Muscle of leg (tissue), 11 donors: ENCODE data around the gene NHP2. TPM values are rescaled to one million over a fixed set of nuclear protein-coding genes. Genes with fewer than 3 reads are reported as not detected.
A peak's percentile ranks its signal among the peaks of the same experiment; 100 is the strongest.

ENCODE experiments used
- DNase-seq: peaks from one replicate; pipeline ENCODE4 v3.0.0; 2013
- H3K27ac ChIP-seq: one replicate; pipeline ENCODE4 v1.5.1; 2013; ENCODE audit warnings: mild to moderate bottlenecking, low read length, control low read depth
- H3K27me3 ChIP-seq: one replicate; pipeline ENCODE4 v1.6.1; 2013; ENCODE audit warnings: low read length; ENCODE audit not compliant: control insufficient read depth, insufficient read depth
- H3K36me3 ChIP-seq: one replicate; pipeline ENCODE4 v1.6.1; 2013; ENCODE audit warnings: low read length; ENCODE audit not compliant: control insufficient read depth, insufficient read depth
- H3K4me1 ChIP-seq: one replicate; pipeline ENCODE4 v1.6.1; 2013; ENCODE audit warnings: low read length; ENCODE audit not compliant: control insufficient read depth, insufficient read depth
- H3K4me3 ChIP-seq: one replicate; pipeline ENCODE4 v1.5.1; 2013; ENCODE audit warnings: low read length, control low read depth
- H3K9me3 ChIP-seq: replicated peaks from 2 replicates; pipeline ENCODE4 v1.6.1; 2013; ENCODE audit warnings: low read depth, low read length; ENCODE audit not compliant: control insufficient read depth
- WGBS: methylation state at CpG from one replicate; pipeline ENCODE4 v1.1.5; 2013; ENCODE audit warnings: missing lambda C conversion rate; ENCODE audit not compliant: insufficient coverage; 5-methylcytosine and 5-hydroxymethylcytosine counted together
- polyA plus RNA-seq, 8 donors: library from polyadenylated mRNA; unstranded; fragments of 120-200 nt; gene quantifications; one replicate each; pipeline versions ENCODE4 v1.2.1 to v1.2.3, GENCODE V29; 2013; ENCODE audit warnings: inconsistent platforms in 1 of 8, low replicate concordance in 1 of 8; ENCODE audit not compliant: insufficient read length in 8 of 8, insufficient read depth in 1 of 8
- total RNA-seq: library from RNA; stranded (reverse); fragments of 120-200 nt; gene quantifications from one replicate; pipeline ENCODE4 v1.2.4, GENCODE V29; 2013

The NHP2 gene
- total and polyA plus RNA-seq, 9 donors, result 103 to 129 (median 115) TPM

GRCh38 chr5:178180141-178180863 is 26.6 kb upstream of the NHP2 start:
- Histone ChIP-seq H3K36me3 (no peaks in the 10 kb centered on the region), H3K9me3 (no peaks in the 10 kb centered on the region), H3K27ac (no peak overlapping the region), H3K4me1 (no peaks in the 10 kb centered on the region), H3K4me3 (no peak overlapping the region), H3K27me3 (peaks cover 2% of the 10 kb centered on the region)
- WGBS, result 25% methylated on average over 1 of the region's 9 CpGs
- no peak for DNase-seq

- no peak overlapping the region for H3K4me3 ChIP-seq
- no peak overlapping the region for H3K27ac ChIP-seq
- no peaks in the 10 kb centered on the region for H3K4me1 ChIP-seq
- no peaks in the 10 kb centered on the region for H3K36me3 ChIP-seq
- no peak for DNase-seq
- peaks cover 1% of the 10 kb centered on the region for H3K27me3 ChIP-seq
- no peaks in the 10 kb centered on the region for H3K9me3 ChIP-seq
- WGBS, result 82% methylated on average over 5 of the region's 8 CpGs
Measured at GRCh38 chr5:178177569-178177968, 23.9 kb upstream of the NHP2 start.

GRCh38 chr5:178176791-178177190 is 23.1 kb upstream of the NHP2 start:
- Histone ChIP-seq H3K27me3 (no peaks in the 10 kb centered on the region), H3K4me1 (no peaks in the 10 kb centered on the region), H3K36me3 (no peaks in the 10 kb centered on the region), H3K9me3 (no peaks in the 10 kb centered on the region), H3K27ac (no peak overlapping the region), H3K4me3 (no peak overlapping the region)
- WGBS, result 77% methylated on average over 4 of the region's 6 CpGs
- no peak for DNase-seq

- DNase-seq, result no peak
- WGBS, result 100% methylated on average over 1 of the region's 3 CpGs
- no peaks in the 10 kb centered on the region for H3K4me1 ChIP-seq
Measured at GRCh38 chr5:178174456-178174855, 20.8 kb upstream of the NHP2 start.

GRCh38 chr5:178170455-178170854 is 16.8 kb upstream of the NHP2 start:
- H3K4me3 ChIP-seq, result no peak overlapping the region
- no peak for DNase-seq
- peaks cover 9% of the 10 kb centered on the region for H3K27me3 ChIP-seq
- no peaks in the 10 kb centered on the region for H3K36me3 ChIP-seq
- no peak overlapping the region for H3K27ac ChIP-seq
- WGBS, result no CpG with 5 or more reads among the region's 2 CpGs
- H3K9me3 ChIP-seq, result no peaks in the 10 kb centered on the region
- H3K4me1 ChIP-seq, result no peaks in the 10 kb centered on the region

More at GRCh38 chr5:178174456-178174855, 20.8 kb upstream of the NHP2 start:
- H3K9me3 ChIP-seq, result no peaks in the 10 kb centered on the region
- no peaks in the 10 kb centered on the region for H3K36me3 ChIP-seq
- no peaks in the 10 kb centered on the region for H3K27me3 ChIP-seq
- H3K4me3 ChIP-seq, result no peak overlapping the region
- H3K27ac ChIP-seq, result no peak overlapping the region

GRCh38 chr5:178165581-178165980 is 11.9 kb upstream of the NHP2 start:
- 32% methylated on average over 37 of the region's 38 CpGs for WGBS
- no peak overlapping the region for H3K27ac ChIP-seq

GRCh38 chr5:178163772-178164735 is 10.4 kb upstream of the NHP2 start:
- H3K36me3 ChIP-seq, result no peaks in the 10 kb centered on the region
- no peaks in the 10 kb centered on the region for H3K9me3 ChIP-seq
- 7% methylated on average over 31 of the region's 33 CpGs for WGBS
- H3K27me3 ChIP-seq, result peaks cover 32% of the 10 kb centered on the region
- H3K4me1 ChIP-seq, result peaks cover 7% of the 10 kb centered on the region
- H3K4me3 ChIP-seq, result no peak overlapping the region
- H3K27ac ChIP-seq, result no peak overlapping the region
- peak; percentile 80 for DNase-seq

More at GRCh38 chr5:178165581-178165980, 11.9 kb upstream of the NHP2 start:
- Histone ChIP-seq H3K4me3 (no peak overlapping the region), H3K36me3 (no peaks in the 10 kb centered on the region), H3K4me1 (peaks cover 7% of the 10 kb centered on the region), H3K27me3 (peaks cover 32% of the 10 kb centered on the region), H3K9me3 (no peaks in the 10 kb centered on the region)
- no peak for DNase-seq

GRCh38 chr5:178162481-178162880 is 8.8 kb upstream of the NHP2 start:
- no peak for DNase-seq
- WGBS, result 76% methylated on average over 9 of the region's 9 CpGs
- peaks cover 7% of the 10 kb centered on the region for H3K4me1 ChIP-seq
- no peak overlapping the region for H3K4me3 ChIP-seq
- H3K36me3 ChIP-seq, result no peaks in the 10 kb centered on the region
- H3K27ac ChIP-seq, result no peak overlapping the region
- H3K9me3 ChIP-seq, result no peaks in the 10 kb centered on the region
- peaks cover 32% of the 10 kb centered on the region for H3K27me3 ChIP-seq

- WGBS, result 56% methylated on average over 3 of the region's 5 CpGs
- peaks cover 7% of the 10 kb centered on the region for H3K4me1 ChIP-seq
Measured at GRCh38 chr5:178160176-178160575, 6.5 kb upstream of the NHP2 start.

GRCh38 chr5:178155065-178155464 is 1.4 kb upstream of the NHP2 start:
- Histone ChIP-seq H3K4me3 (no peak overlapping the region), H3K27me3 (no peaks in the 10 kb centered on the region), H3K9me3 (no peaks in the 10 kb centered on the region), H3K27ac (no peak overlapping the region), H3K4me1 (peaks cover 15% of the 10 kb centered on the region), H3K36me3 (peaks cover 21% of the 10 kb centered on the region)
- 62% methylated on average over 4 of the region's 8 CpGs for WGBS
- DNase-seq, result no peak

More at GRCh38 chr5:178160176-178160575, 6.5 kb upstream of the NHP2 start:
- H3K4me3 ChIP-seq, result no peak overlapping the region
- no peak overlapping the region for H3K27ac ChIP-seq
- no peak for DNase-seq
- H3K36me3 ChIP-seq, result no peaks in the 10 kb centered on the region
- H3K9me3 ChIP-seq, result no peaks in the 10 kb centered on the region
- H3K27me3 ChIP-seq, result peaks cover 20% of the 10 kb centered on the region
